Vagina (tissue), 2 donors: ENCODE measurements around the gene STIM2. TPM values are rescaled to one million over a fixed set of nuclear protein-coding genes. Genes with fewer than 3 reads are reported as not detected.

ENCODE experiments used
- DNase-seq, 2 donors: peaks; one replicate each; pipeline ENCODE4 v3.0.0-alpha.2; 2017; ENCODE audit errors: extremely low spot score in 2 of 2
- H3K27ac ChIP-seq: fragments of 200-600 bp; sonication (generic); one replicate; pipeline ENCODE4 v1.5.1; 2019
- H3K27me3 ChIP-seq: fragments of 200-600 bp; sonication (generic); one replicate; pipeline ENCODE4 v1.5.1; 2019
- H3K36me3 ChIP-seq, 2 donors: fragments of 200-600 bp; sonication (generic); one replicate each; pipeline ENCODE4 v1.5.1; 2017 to 2019
- H3K4me1 ChIP-seq: fragments of 200-600 bp; sonication (generic); one replicate; pipeline ENCODE4 v1.5.1; 2019
- H3K4me3 ChIP-seq, 2 donors: fragments of 200-600 bp; sonication (generic); 1 replicate in 1 of 2; 2 replicates in 1 of 2; pipeline ENCODE4 v1.5.1; 2016 to 2019
- H3K9me3 ChIP-seq: fragments of 200-600 bp; sonication (generic); one replicate; pipeline ENCODE4 v1.5.1; 2019
- POLR2A ChIP-seq, 2 donors: fragments of 450-650 bp; IDR thresholded peaks; one replicate each; pipeline ENCODE4 v1.6.1; 2017; ENCODE audit warnings: antibody characterized with exemption in 2 of 2, mild to moderate bottlenecking in 2 of 2, moderate library complexity in 2 of 2
- POLR2AphosphoS5 ChIP-seq, 2 donors: sonication (generic); formaldehyde crosslinking; IDR thresholded peaks; one replicate each; pipeline ENCODE4 v1.9.0; 2017; ENCODE audit warnings: antibody characterized with exemption in 2 of 2, mild to moderate bottlenecking in 2 of 2, low read depth in 1 of 2; ENCODE audit not compliant: insufficient read depth in 1 of 2
- intact Hi-C: fragments of 100-400 bp; cut with DNase I; formaldehyde crosslinking; loops from one replicate; pipeline ENCODE4 v1.15.1; 2023
- total RNA-seq: library from RNA; depleted of rRNA; stranded (reverse); fragments of >200 nt; gene quantifications from one replicate; pipeline ENCODE4 v1.2.3, GENCODE V29; 2016
- TF ChIP-seq, protein P1 (sequence below), 3 experiments: fragments of 450-650 bp in 2 of 3; fragments of 200-600 bp in 1 of 3; sonication (generic) in 1 of 3; IDR thresholded peaks; one replicate each; pipeline ENCODE4 v1.5.1; 2017 to 2019; ENCODE audit warnings: antibody characterized with exemption in 3 of 3, mild to moderate bottlenecking in 2 of 3, moderate library complexity in 2 of 3

The STIM2 gene
- total RNA-seq, 1 donor from 2014 or later: 39.5 TPM

DNA sequence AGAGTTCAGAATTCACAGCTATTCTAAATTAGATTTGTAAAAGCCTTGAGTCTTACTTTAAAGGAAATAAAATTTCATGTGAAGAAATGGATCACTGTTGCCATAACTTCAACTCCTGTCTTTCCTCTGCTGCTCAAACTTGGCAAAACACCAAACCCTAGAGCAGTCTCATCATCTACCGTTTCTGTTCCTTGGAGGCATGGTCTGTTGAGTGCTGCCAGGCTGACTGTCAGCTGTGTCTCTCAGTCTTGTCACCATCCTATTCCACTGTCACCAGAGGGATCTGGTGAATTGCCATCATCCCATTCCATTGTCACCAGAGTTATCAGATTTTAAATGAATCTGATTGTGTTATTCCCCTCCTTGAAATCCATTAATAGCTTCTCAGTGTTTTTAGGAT, 55.6 kb downstream of the STIM2 start:
- DNase-seq: no peak
- intact Hi-C loops: no loop called here
- peaks cover 0 to 3% of the 10 kb centered on the region in 2 donors for H3K36me3 ChIP-seq
- H3K27ac ChIP-seq: no peak overlapping the region
- TF ChIP-seq POLR2AphosphoS5 (IDR thresholded peaks at IDR 0.05; ENCODE audit: insufficient read depth in 1 of 2, low read depth in 1 of 2): no peak
- no peak for TF ChIP-seq POLR2A (IDR thresholded peaks at IDR 0.05)
- TF ChIP-seq, protein P1, sequence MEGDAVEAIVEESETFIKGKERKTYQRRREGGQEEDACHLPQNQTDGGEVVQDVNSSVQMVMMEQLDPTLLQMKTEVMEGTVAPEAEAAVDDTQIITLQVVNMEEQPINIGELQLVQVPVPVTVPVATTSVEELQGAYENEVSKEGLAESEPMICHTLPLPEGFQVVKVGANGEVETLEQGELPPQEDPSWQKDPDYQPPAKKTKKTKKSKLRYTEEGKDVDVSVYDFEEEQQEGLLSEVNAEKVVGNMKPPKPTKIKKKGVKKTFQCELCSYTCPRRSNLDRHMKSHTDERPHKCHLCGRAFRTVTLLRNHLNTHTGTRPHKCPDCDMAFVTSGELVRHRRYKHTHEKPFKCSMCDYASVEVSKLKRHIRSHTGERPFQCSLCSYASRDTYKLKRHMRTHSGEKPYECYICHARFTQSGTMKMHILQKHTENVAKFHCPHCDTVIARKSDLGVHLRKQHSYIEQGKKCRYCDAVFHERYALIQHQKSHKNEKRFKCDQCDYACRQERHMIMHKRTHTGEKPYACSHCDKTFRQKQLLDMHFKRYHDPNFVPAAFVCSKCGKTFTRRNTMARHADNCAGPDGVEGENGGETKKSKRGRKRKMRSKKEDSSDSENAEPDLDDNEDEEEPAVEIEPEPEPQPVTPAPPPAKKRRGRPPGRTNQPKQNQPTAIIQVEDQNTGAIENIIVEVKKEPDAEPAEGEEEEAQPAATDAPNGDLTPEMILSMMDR (IDR thresholded peaks at IDR 0.05): no peak
- no peaks in the 10 kb centered on the region for H3K9me3 ChIP-seq
- no peaks in the 10 kb centered on the region for H3K4me1 ChIP-seq
- H3K27me3 ChIP-seq: no peaks in the 10 kb centered on the region
- H3K4me3 ChIP-seq: no peak overlapping the region

DNA sequence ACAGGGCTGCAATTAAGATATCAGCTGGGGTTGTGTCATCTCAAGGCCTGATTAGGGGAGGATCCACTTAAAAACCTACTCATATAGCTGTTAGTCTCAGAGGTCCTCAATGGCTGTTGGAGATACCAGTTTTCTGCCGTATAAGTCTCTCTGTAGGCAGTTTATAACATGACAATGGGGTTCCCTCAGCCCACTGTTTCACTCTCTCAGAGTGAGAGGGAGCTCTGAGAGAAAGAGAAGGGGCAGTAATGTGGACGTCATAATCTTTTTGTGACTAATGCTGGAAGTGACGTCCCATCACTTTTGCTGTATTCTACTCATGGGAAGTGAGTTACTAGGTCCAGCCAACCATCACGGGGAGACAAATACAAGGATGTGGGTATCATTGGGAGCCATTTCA, 70.3 kb downstream of the STIM2 start:
- Histone ChIP-seq H3K4me1 (no peaks in the 10 kb centered on the region), H3K27ac (no peak overlapping the region), H3K36me3 (no peaks in the 10 kb centered on the region), H3K9me3 (no peaks in the 10 kb centered on the region), H3K27me3 (no peaks in the 10 kb centered on the region), H3K4me3 (no peak overlapping the region)
- TF ChIP-seq POLR2A (IDR thresholded peaks at IDR 0.05): no peak
- no peak for TF ChIP-seq POLR2AphosphoS5 (IDR thresholded peaks at IDR 0.05; ENCODE audit: insufficient read depth in 1 of 2, low read depth in 1 of 2)
- TF ChIP-seq, protein P1 (IDR thresholded peaks at IDR 0.05): no peak
- intact Hi-C loops: no loop called here
- DNase-seq: no peak

DNA sequence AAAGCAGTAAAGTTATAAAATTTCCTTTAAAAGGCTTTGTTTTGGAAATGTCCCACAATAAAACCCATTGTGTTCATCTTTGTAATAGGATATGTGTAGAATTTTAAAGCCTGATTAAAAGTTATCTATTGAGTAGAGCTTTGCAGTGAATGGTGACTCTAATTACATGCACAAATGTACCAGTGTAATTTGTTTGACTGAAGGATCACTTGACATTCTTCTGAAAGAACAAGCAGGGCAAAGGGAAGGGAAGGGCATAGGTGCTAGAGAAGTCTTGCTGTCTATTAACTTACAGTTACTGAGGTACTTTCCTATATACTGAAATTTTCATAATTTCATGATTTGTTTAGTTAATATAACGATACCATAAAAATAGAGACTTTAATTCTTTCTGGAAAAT, 70.8 kb downstream of the STIM2 start:
- Histone ChIP-seq H3K36me3 (no peaks in the 10 kb centered on the region), H3K27me3 (no peaks in the 10 kb centered on the region), H3K27ac (no peak overlapping the region), H3K4me3 (no peak overlapping the region), H3K4me1 (no peaks in the 10 kb centered on the region), H3K9me3 (no peaks in the 10 kb centered on the region)
- intact Hi-C loops: no loop called here
- TF ChIP-seq, protein P1 (IDR thresholded peaks at IDR 0.05): no peak
- TF ChIP-seq POLR2A (IDR thresholded peaks at IDR 0.05) (no peak), POLR2AphosphoS5 (IDR thresholded peaks at IDR 0.05; ENCODE audit: insufficient read depth in 1 of 2, low read depth in 1 of 2) (no peak)
- no peak for DNase-seq

DNA sequence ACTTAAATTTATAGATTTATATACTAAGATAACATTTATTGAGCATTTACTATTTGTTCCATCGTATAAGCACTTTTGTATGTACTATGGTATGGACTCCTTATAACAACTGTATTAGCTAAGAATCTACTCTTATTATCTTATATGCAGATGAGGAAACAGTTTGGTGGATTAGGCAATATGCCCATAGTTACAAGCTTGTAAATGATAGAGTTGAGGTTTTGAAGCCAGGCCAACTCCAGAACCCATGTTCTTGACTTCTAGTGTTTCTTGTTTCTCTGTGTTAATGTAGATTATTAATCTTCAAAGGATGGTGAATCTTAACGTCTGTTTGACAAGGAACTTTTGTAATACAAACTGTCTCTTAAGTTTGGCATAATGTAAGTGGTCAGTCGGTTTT, 71.3 kb downstream of the STIM2 start:
- no peaks in the 10 kb centered on the region for H3K9me3 ChIP-seq
- H3K27ac ChIP-seq: no peak overlapping the region
- DNase-seq: no peak
- no peak overlapping the region for H3K4me3 ChIP-seq
- H3K4me1 ChIP-seq: no peaks in the 10 kb centered on the region
- TF ChIP-seq, protein P1 (IDR thresholded peaks at IDR 0.05): no peak
- TF ChIP-seq POLR2AphosphoS5 (IDR thresholded peaks at IDR 0.05; ENCODE audit: insufficient read depth in 1 of 2, low read depth in 1 of 2): no peak
- no peak for TF ChIP-seq POLR2A (IDR thresholded peaks at IDR 0.05)
- no peaks in the 10 kb centered on the region for H3K27me3 ChIP-seq
- H3K36me3 ChIP-seq: no peaks in the 10 kb centered on the region
- intact Hi-C loops: no loop called here

DNA sequence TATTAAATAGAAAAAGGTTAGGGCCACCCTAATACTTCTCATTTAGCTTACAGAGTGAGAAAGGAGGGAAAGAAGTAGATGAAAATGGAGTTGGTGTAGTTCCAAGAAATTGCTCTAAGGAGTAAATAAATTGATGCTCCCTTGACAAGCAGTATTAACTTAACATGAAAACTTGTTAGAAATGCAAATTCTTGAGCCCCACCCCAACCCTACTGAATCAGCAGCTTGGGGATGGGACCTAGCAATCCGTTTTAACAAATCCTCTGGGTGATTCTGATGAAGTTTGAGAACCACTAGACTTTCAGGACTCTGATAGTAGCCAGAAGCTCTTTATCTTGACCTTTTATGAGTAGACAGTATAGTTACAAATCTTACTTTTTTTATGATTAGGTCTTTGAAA, 74.8 kb downstream of the STIM2 start:
- H3K9me3 ChIP-seq: no peaks in the 10 kb centered on the region
- H3K36me3 ChIP-seq: no peaks in the 10 kb centered on the region
- H3K27me3 ChIP-seq: no peaks in the 10 kb centered on the region
- intact Hi-C loops: no loop called here
- H3K4me1 ChIP-seq: no peaks in the 10 kb centered on the region
- no peak overlapping the region for H3K27ac ChIP-seq
- TF ChIP-seq POLR2A (IDR thresholded peaks at IDR 0.05) (no peak), POLR2AphosphoS5 (IDR thresholded peaks at IDR 0.05; ENCODE audit: insufficient read depth in 1 of 2, low read depth in 1 of 2) (no peak)
- TF ChIP-seq, protein P1 (IDR thresholded peaks at IDR 0.05): no peak
- no peak for DNase-seq
- no peak overlapping the region for H3K4me3 ChIP-seq
